K562 (cell line): ENCODE data around the gene CAVIN1. TPM values are rescaled to one million over a fixed set of nuclear protein-coding genes. Genes with fewer than 3 reads are reported as not detected.

Experiments used
- CBFA2T2 ChIP-seq: fragments of 450-650 bp; conservative IDR thresholded peaks from 2 replicates; pipeline ENCODE4 v1.6.1; 2017; ENCODE audit warnings: mild to moderate bottlenecking
- CREB1 ChIP-seq, 2 experiments: sonication (generic) in 1 of 2; formaldehyde crosslinking in 1 of 2; IDR thresholded peaks; 2 replicates each; pipeline versions ENCODE4 v1.6.1 to v1.8.0; 2012 to 2022; ENCODE audit warnings: inconsistent platforms in 1 of 2, mild to moderate bottlenecking in 1 of 2, missing genetic modification reagents in 1 of 2, moderate library complexity in 1 of 2
- CTBP1 ChIP-seq: fragments of 450-650 bp; IDR thresholded peaks from 2 replicates; pipeline ENCODE4 v1.6.1; 2016; ENCODE audit warnings: borderline replicate concordance
- EGR1 ChIP-seq: fragments of 450-650 bp; conservative IDR thresholded peaks from 2 replicates; pipeline ENCODE4 v1.6.1; 2017; ENCODE audit warnings: mild to moderate bottlenecking
- EP300 ChIP-seq: IDR thresholded peaks from 2 replicates; pipeline ENCODE4 v1.6.1; 2012; ENCODE audit warnings: low read length, improper control_type of control experiment
- ESRRB ChIP-seq: fragments of 250-450 bp; sonication (Bioruptor Pico); IDR thresholded peaks from 2 replicates; pipeline ENCODE4 v1.5.0; 2020; ENCODE audit warnings: mild to moderate bottlenecking, moderate library complexity, borderline replicate concordance
- FOXJ2 ChIP-seq: fragments of 200-800 bp; sonication (Bioruptor generic); IDR thresholded peaks from 2 replicates; pipeline ENCODE4 v1.6.1; 2016; ENCODE audit warnings: missing genetic modification characterization, missing compliant biosample characterization
- GABPA ChIP-seq: fragments of 200-800 bp; sonication (Bioruptor generic); conservative IDR thresholded peaks from 2 replicates; pipeline ENCODE4 v1.6.1; 2016; ENCODE audit warnings: low read depth, missing genetic modification characterization, missing compliant biosample characterization
- NFE2 ChIP-seq: IDR thresholded peaks from 2 replicates; pipeline ENCODE4 v1.6.1; 2014; ENCODE audit warnings: antibody characterized with exemption, low read depth
- NKRF ChIP-seq: fragments of 450-650 bp; IDR thresholded peaks from 2 replicates; pipeline ENCODE4 v1.6.1; 2016; ENCODE audit warnings: borderline replicate concordance
- PHB ChIP-seq: fragments of 250-450 bp; sonication (Bioruptor Pico); IDR thresholded peaks from 2 replicates; pipeline ENCODE4 v1.5.0; 2021
- SREBF2 ChIP-seq: sonication (generic); formaldehyde crosslinking; IDR thresholded peaks from 2 replicates; pipeline ENCODE4 v1.4.0; 2020; ENCODE audit warnings: mild to moderate bottlenecking, missing genetic modification reagents
- TFAP4 ChIP-seq: sonication (generic); formaldehyde crosslinking; IDR thresholded peaks from 2 replicates; pipeline ENCODE4 v1.8.0; 2022; ENCODE audit warnings: missing genetic modification reagents, mild to moderate bottlenecking, moderate library complexity, borderline replicate concordance
- ZEB2 ChIP-seq: fragments of 450-650 bp; IDR thresholded peaks from 2 replicates; pipeline ENCODE4 v1.6.1; 2016
- ZNF197 ChIP-seq: fragments of 200-800 bp; sonication (Bioruptor generic); IDR thresholded peaks from 2 replicates; pipeline ENCODE4 v1.6.1; 2016; ENCODE audit warnings: low read depth, missing genetic modification characterization, missing compliant biosample characterization
- ZNF507 ChIP-seq: conservative IDR thresholded peaks from 2 replicates; pipeline ENCODE4 v1.6.1; 2017; ENCODE audit warnings: missing genetic modification characterization, missing compliant biosample characterization
- ZNF780A ChIP-seq: fragments of 250-450 bp; sonication (Bioruptor Pico); IDR thresholded peaks from 2 replicates; pipeline ENCODE4 v1.5.0; 2021; ENCODE audit warnings: mild to moderate bottlenecking
- ZNF830 ChIP-seq: fragments of 250-450 bp; sonication (Bioruptor Pico); IDR thresholded peaks from 2 replicates; pipeline ENCODE4 v1.5.0; 2021; ENCODE audit warnings: mild to moderate bottlenecking
- polyA plus RNA-seq, 8 experiments: library from polyadenylated mRNA; depleted of rRNA in 4 of 8; stranded (reverse) in 5 of 8; unstranded in 3 of 8; fragments of >200 nt; fragmentation: Nextera tagmentation in 2 of 8; fragmentation: Illumina TruSeq in 1 of 8; extraction: Ambion mirVana in 2 of 8; extraction: Trizol in 1 of 8; gene quantifications; 2 replicates each; pipeline versions ENCODE4 v1.2.1 to v1.2.3, GENCODE V29; 2011 to 2014; ENCODE audit warnings: inconsistent platforms in 1 of 8, missing spikeins in 1 of 8
- total RNA-seq, 7 experiments: library from RNA; depleted of rRNA in 6 of 7; stranded (reverse); fragments of >200 nt in 6 of 7; fragmentation: Illumina TruSeq in 2 of 7; extraction: Trizol in 2 of 7; gene quantifications; 2 replicates each; pipeline versions ENCODE4 v1.2.1 to v1.2.3, GENCODE V29; 2011 to 2021; ENCODE audit warnings: low replicate concordance in 1 of 7
- TF ChIP-seq, protein P1 (sequence below): fragments of 250-450 bp; sonication (Bioruptor Pico); IDR thresholded peaks from 2 replicates; pipeline ENCODE4 v1.5.0; 2021

The CAVIN1 gene
- total and polyA plus RNA-seq, 9 of the 15 experiments (the other 6 are each of a cell fraction or from before 2014, with no cell fraction given), result 6.8 to 162 (median 74.5) TPM

DNA sequence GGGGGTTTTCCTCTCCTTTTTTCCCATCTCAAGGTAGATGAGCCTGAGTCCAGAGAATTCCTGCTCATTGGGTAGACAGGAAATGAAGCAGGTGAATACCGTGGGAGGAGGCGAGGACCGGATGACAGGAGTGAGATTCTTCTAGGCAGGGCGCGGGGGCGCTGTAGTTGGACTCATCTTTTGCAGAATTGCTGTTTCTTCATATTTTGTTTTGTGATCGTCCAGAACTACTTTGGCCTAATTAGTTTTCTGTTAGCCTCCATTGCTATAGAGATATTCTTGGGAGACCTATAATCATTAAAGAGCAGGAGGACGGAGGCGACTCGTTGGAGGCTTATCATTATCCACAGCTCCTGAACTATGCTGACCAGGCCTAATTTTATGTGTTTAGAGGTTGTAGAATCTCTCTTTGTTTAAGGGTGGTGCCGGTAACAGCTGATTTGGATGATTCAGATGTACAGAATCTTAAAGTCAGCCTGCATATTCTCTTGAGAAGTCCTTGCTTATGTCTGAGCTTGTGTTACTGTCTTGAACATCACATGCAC lies 36.3 kb upstream of the CAVIN1 start (continued):
- TF ChIP-seq SREBF2 (no peak), NKRF (peak; percentile 56; the same call in 1 of the 2 replicates), CBFA2T2 (peak; percentile 84), FOXJ2 (tag) (no peak), PHB (CRISPR knock-in tag) (no peak), EP300 (no peak; the same call in 1 of the 2 replicates), CREB1 (IDR thresholded peaks at IDR 0.05) (no peak), CREB1 (CRISPR knock-in tag; IDR thresholded peaks at IDR 0.05) (no peak), ZNF507 (tag) (no peak), TFAP4 (CRISPR knock-in tag) (peak; percentile 65; the same call in 1 of the 2 replicates), EGR1 (peak; percentile 61), CTBP1 (peak; percentile 53; the same call in 1 of the 2 replicates), ZEB2 (peak; percentile 72; the same call in 1 of the 2 replicates), ESRRB (no peak), ZNF197 (CRISPR knock-in tag) (no peak; the same call in 1 of the 2 replicates), GABPA (peak; percentile 51; the same call in 1 of the 2 replicates), ZNF830 (CRISPR knock-in tag) (no peak), NFE2 (0 out of 2 replicates have a peak, but pooled peaks have one; percentile 0), ZNF780A (CRISPR knock-in tag) (no peak)
- TF ChIP-seq, protein P1, sequence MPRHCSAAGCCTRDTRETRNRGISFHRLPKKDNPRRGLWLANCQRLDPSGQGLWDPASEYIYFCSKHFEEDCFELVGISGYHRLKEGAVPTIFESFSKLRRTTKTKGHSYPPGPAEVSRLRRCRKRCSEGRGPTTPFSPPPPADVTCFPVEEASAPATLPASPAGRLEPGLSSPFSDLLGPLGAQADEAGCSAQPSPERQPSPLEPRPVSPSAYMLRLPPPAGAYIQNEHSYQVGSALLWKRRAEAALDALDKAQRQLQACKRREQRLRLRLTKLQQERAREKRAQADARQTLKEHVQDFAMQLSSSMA (CRISPR knock-in tag), result no peak
